H9 (cell line): Measurements from ENCODE around the gene RITA1. TPM values are rescaled to one million over a fixed set of nuclear protein-coding genes. Genes with fewer than 3 reads are reported as not detected.

Source experiments
- DNase-seq: peaks from one replicate; pipeline ENCODE4 v3.0.0-alpha.2; 2017
- H2AFZ ChIP-seq: one replicate; pipeline ENCODE4 v1.6.1; 2013; ENCODE audit warnings: mild to moderate bottlenecking, low read length, control low read depth, moderate library complexity
- H2AK5ac ChIP-seq: 2 replicates; pipeline ENCODE4 v1.6.1; 2013; ENCODE audit warnings: low read length, control low read depth, mixed read lengths; ENCODE audit not compliant: insufficient read length
- H2BK120ac ChIP-seq: one replicate; pipeline ENCODE4 v1.6.1; 2013; ENCODE audit warnings: low read depth, mild to moderate bottlenecking, low read length, control low read depth, inconsistent platforms; ENCODE audit not compliant: poor library complexity, severe bottlenecking
- H2BK12ac ChIP-seq: 2 replicates; pipeline ENCODE4 v1.6.1; 2013; ENCODE audit warnings: low read length, control low read depth, mixed read lengths, low read depth; ENCODE audit not compliant: insufficient read length
- H2BK15ac ChIP-seq: 2 replicates; pipeline ENCODE4 v1.6.1; 2013; ENCODE audit warnings: low read depth, low read length, control low read depth
- H2BK20ac ChIP-seq: one replicate; pipeline ENCODE4 v1.6.1; 2013; ENCODE audit warnings: low read depth, mild to moderate bottlenecking, low read length, control low read depth, inconsistent platforms; ENCODE audit not compliant: poor library complexity, severe bottlenecking
- H2BK5ac ChIP-seq: 2 replicates; pipeline ENCODE4 v1.6.1; 2013; ENCODE audit warnings: low read length, control low read depth, mixed read lengths; ENCODE audit not compliant: insufficient read length
- H3K14ac ChIP-seq: 2 replicates; pipeline ENCODE4 v1.6.1; 2013; ENCODE audit warnings: low read length, control low read depth; ENCODE audit not compliant: insufficient read depth
- H3K18ac ChIP-seq: 2 replicates; pipeline ENCODE4 v1.6.1; 2013; ENCODE audit warnings: low read depth, mild to moderate bottlenecking, mixed read lengths, low read length, control low read depth; ENCODE audit not compliant: insufficient read length
- H3K23ac ChIP-seq: 2 replicates; pipeline ENCODE4 v1.6.1; 2013; ENCODE audit warnings: low read length, control low read depth, mixed read lengths, low read depth; ENCODE audit not compliant: insufficient read length
- H3K23me2 ChIP-seq: 2 replicates; pipeline ENCODE4 v1.6.1; 2013; ENCODE audit warnings: low read depth, mild to moderate bottlenecking, mixed read lengths, low read length, control low read depth; ENCODE audit not compliant: insufficient read length, poor library complexity, severe bottlenecking
- H3K27ac ChIP-seq: 2 replicates; pipeline ENCODE4 v1.5.1; 2013; ENCODE audit warnings: low read length, control low read depth, mixed read lengths, low read depth; ENCODE audit not compliant: insufficient read length
- H3K27me3 ChIP-seq: 2 replicates; pipeline ENCODE4 v1.6.1; 2013; ENCODE audit warnings: low read length, control low read depth, inconsistent platforms; ENCODE audit not compliant: insufficient read depth
- H3K4ac ChIP-seq: 2 replicates; pipeline ENCODE4 v1.6.1; 2013; ENCODE audit warnings: low read depth, mild to moderate bottlenecking, control low read depth, inconsistent platforms, low read length, moderate library complexity
- H3K4me1 ChIP-seq: 2 replicates; pipeline ENCODE4 v1.6.1; 2013; ENCODE audit warnings: low read length, control low read depth, inconsistent platforms; ENCODE audit not compliant: insufficient read depth
- H3K4me2 ChIP-seq: 2 replicates; pipeline ENCODE4 v1.6.1; 2013; ENCODE audit warnings: low read length, control low read depth, mixed read lengths; ENCODE audit not compliant: insufficient read length, insufficient read depth
- H3K56ac ChIP-seq: 2 replicates; pipeline ENCODE4 v1.6.1; 2013; ENCODE audit warnings: low read depth, mild to moderate bottlenecking, mixed read lengths, low read length, control low read depth; ENCODE audit not compliant: insufficient read length
- H3K79me1 ChIP-seq: 2 replicates; pipeline ENCODE4 v1.6.1; 2013; ENCODE audit warnings: low read depth, mild to moderate bottlenecking, moderate library complexity, low read length, control low read depth, inconsistent platforms; ENCODE audit not compliant: insufficient read depth, poor library complexity, severe bottlenecking
- H3K79me2 ChIP-seq: 2 replicates; pipeline ENCODE4 v1.6.1; 2013; ENCODE audit warnings: low read length, control low read depth, inconsistent platforms; ENCODE audit not compliant: insufficient read depth
- H3K9ac ChIP-seq: 2 replicates; pipeline ENCODE4 v1.6.1; 2013; ENCODE audit warnings: low read length, control low read depth, mixed read lengths; ENCODE audit not compliant: insufficient read length; ENCODE audit errors: extremely low read depth
- H3K9me3 ChIP-seq: one replicate; pipeline ENCODE4 v1.6.1; 2013; ENCODE audit warnings: low read depth, low read length, inconsistent platforms; ENCODE audit not compliant: control insufficient read depth
- H3T11ph ChIP-seq: one replicate; pipeline ENCODE4 v1.6.1; 2013; ENCODE audit warnings: mild to moderate bottlenecking, low read length, control low read depth, inconsistent platforms
- H4K20me1 ChIP-seq: one replicate; pipeline ENCODE4 v1.6.1; 2013; ENCODE audit not compliant: control insufficient read depth, insufficient read length, insufficient read depth
- H4K5ac ChIP-seq: 2 replicates; pipeline ENCODE4 v1.6.1; 2013; ENCODE audit warnings: low read depth, mild to moderate bottlenecking, mixed read lengths, low read length, control low read depth; ENCODE audit not compliant: insufficient read length
- H4K8ac ChIP-seq: replicated peaks from 2 replicates; pipeline ENCODE4 v1.6.1; 2013; ENCODE audit warnings: low read length, control low read depth, mixed read lengths, low read depth; ENCODE audit not compliant: insufficient read length
- H4K91ac ChIP-seq: 2 replicates; pipeline ENCODE4 v1.6.1; 2013; ENCODE audit warnings: low read depth, mild to moderate bottlenecking, moderate library complexity, mixed read lengths, low read length, control low read depth; ENCODE audit not compliant: insufficient read length
- H3K27ac Mint-ChIP-seq, 3 experiments: 2 replicates in 2 of 3; 3 replicates in 1 of 3; pipeline ENCODE4 v1.8.0; 2020 to 2021; ENCODE audit warnings: mixed read lengths in 3 of 3, mild to moderate bottlenecking in 1 of 3, moderate library complexity in 1 of 3
- H3K27me3 Mint-ChIP-seq: 2 replicates; pipeline ENCODE4 v1.8.0; 2021; ENCODE audit warnings: low read depth, mild to moderate bottlenecking, moderate library complexity, mixed read lengths
- H3K36me3 Mint-ChIP-seq, 3 experiments: 2 replicates in 2 of 3; 3 replicates in 1 of 3; pipeline ENCODE4 v1.8.0; 2020 to 2021; ENCODE audit warnings: low read depth in 3 of 3, mixed read lengths in 3 of 3; ENCODE audit not compliant: insufficient read depth in 1 of 3
- H3K4me1 Mint-ChIP-seq, 2 experiments: 2 replicates each; pipeline ENCODE4 v1.8.0; 2020; ENCODE audit warnings: mixed read lengths in 2 of 2
- H3K4me3 Mint-ChIP-seq, 2 experiments: 2 replicates in 1 of 2; 3 replicates in 1 of 2; pipeline ENCODE4 v1.8.0; 2020 to 2021; ENCODE audit warnings: mild to moderate bottlenecking in 2 of 2, mixed read lengths in 2 of 2, moderate library complexity in 1 of 2
- H3K9me3 Mint-ChIP-seq, 2 experiments: 2 replicates in 1 of 2; 3 replicates in 1 of 2; pipeline ENCODE4 v1.8.0; 2020; ENCODE audit warnings: mild to moderate bottlenecking in 2 of 2, mixed read lengths in 2 of 2, moderate library complexity in 1 of 2
- WGBS: extraction: QIAGEN DNeasy Blood & Tissue Kit; methylation state at CpG from one replicate; pipeline ENCODE4 v1.1.7; 2013; ENCODE audit warnings: missing lambda C conversion rate, low lambda C conversion rate, mixed read lengths; ENCODE audit not compliant: insufficient read length; ENCODE audit errors: extremely low coverage; 5-methylcytosine and 5-hydroxymethylcytosine counted together
- total RNA-seq: library from RNA; stranded (reverse); gene quantifications from 2 replicates; pipeline ENCODE4 v1.2.1, GENCODE V29; 2021
- TF ChIP-seq, protein P1 (sequence below): fragments of 200-600 bp; sonication (generic); conservative IDR thresholded peaks from 3 replicates; pipeline ENCODE4 v1.8.0; 2021; ENCODE audit warnings: antibody characterized with exemption, mild to moderate bottlenecking

Gene RITA1
- total RNA-seq, 1 experiment from 2014 or later: 26.1 TPM

DNA sequence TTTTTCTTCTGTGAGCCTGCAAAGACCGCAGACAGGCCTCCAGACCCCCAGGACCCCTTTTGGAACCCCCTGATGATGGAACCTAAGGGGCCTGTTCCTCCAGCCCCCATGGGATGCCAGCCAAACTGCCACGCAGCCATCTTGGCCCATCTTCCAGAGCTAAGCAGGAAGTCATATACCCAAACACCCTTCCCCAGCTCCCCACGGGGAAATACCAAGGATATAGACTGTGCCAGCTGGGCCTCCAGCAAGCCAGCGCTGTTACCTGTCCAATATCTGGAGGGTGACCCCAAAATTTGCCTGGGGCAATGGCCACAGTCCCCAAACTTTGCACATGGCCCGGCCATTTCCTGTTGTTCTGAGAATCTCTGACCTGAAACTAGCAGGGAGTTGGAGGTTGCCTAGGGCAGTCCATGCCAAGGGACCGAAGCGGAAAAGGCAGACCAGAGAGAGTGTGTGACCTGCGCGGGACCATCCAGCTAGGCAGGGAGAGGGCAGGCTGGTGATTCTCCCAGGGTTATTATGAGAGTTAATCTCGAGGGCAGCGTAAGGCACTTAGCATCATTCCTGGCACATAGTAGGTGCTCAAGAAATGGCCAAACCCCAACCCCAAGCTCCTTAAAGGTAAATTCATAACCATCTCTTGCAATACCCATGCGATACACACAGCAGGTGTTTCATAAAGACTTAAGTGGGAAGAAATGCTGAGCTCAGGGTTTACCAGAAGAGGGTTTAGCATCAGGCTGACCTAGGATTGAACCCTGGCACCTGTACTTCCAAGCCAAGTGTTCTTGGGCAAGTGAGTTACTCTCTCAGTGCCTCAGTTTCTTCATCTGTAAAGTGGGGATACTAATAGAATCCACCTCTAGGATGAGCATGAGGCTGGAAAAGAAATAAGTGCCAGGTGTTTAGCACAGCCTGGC is 47.4 kb upstream of the RITA1 start:
- Histone ChIP-seq H3K79me1 (no peaks in the 10 kb centered on the region), H3K27ac (no peak overlapping the region), H3K18ac (no peak overlapping the region), H4K8ac (no peak overlapping the region), H3K4ac (no peak overlapping the region), H3K9ac (no peak overlapping the region), H3K9me3 (no peaks in the 10 kb centered on the region), H2AK5ac (no peak overlapping the region), H3K14ac (no peak overlapping the region), H3K4me1 (no peaks in the 10 kb centered on the region), H3K23ac (no peak overlapping the region), H2BK20ac (no peak overlapping the region), H2BK5ac (no peak overlapping the region), H3T11ph (no peak overlapping the region), H4K20me1 (no peaks in the 10 kb centered on the region), H2BK15ac (no peak overlapping the region), H3K23me2 (peaks cover 12% of the 10 kb centered on the region), H4K91ac (no peak overlapping the region), H3K27me3 (no peaks in the 10 kb centered on the region), H4K5ac (no peak overlapping the region), H2BK12ac (no peak overlapping the region), H2AFZ (no peak overlapping the region), H3K4me2 (no peak overlapping the region), H3K79me2 (no peaks in the 10 kb centered on the region), H3K56ac (no peak overlapping the region), H2BK120ac (no peak overlapping the region)
- no CpG with 5 or more reads among the region's 12 CpGs for WGBS
- peaks cover 30% of the 10 kb centered on the region for H3K27me3 Mint-ChIP-seq
- TF ChIP-seq, protein P1, sequence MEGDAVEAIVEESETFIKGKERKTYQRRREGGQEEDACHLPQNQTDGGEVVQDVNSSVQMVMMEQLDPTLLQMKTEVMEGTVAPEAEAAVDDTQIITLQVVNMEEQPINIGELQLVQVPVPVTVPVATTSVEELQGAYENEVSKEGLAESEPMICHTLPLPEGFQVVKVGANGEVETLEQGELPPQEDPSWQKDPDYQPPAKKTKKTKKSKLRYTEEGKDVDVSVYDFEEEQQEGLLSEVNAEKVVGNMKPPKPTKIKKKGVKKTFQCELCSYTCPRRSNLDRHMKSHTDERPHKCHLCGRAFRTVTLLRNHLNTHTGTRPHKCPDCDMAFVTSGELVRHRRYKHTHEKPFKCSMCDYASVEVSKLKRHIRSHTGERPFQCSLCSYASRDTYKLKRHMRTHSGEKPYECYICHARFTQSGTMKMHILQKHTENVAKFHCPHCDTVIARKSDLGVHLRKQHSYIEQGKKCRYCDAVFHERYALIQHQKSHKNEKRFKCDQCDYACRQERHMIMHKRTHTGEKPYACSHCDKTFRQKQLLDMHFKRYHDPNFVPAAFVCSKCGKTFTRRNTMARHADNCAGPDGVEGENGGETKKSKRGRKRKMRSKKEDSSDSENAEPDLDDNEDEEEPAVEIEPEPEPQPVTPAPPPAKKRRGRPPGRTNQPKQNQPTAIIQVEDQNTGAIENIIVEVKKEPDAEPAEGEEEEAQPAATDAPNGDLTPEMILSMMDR: no peak
- H3K4me1 Mint-ChIP-seq: peaks cover 8 to 20% of the 10 kb centered on the region in 2 experiments
- no peak overlapping the region for H3K27ac Mint-ChIP-seq
- H3K4me3 Mint-ChIP-seq: no peak overlapping the region
- no peak for DNase-seq
- H3K36me3 Mint-ChIP-seq: no peaks in the 10 kb centered on the region
- H3K9me3 Mint-ChIP-seq: no peaks in the 10 kb centered on the region; a peak in 1 of 5 replicates
